Activated CD4-positive, alpha-beta T cell treated with anti-CD3 and anti-CD28 coated beads for 1 hour (primary cell): ENCODE data around the gene AK8.

Experiments
- DNase-seq: peaks from one replicate; pipeline ENCODE4 v3.0.0-alpha.2; 2020

Gene AK8

DNA sequence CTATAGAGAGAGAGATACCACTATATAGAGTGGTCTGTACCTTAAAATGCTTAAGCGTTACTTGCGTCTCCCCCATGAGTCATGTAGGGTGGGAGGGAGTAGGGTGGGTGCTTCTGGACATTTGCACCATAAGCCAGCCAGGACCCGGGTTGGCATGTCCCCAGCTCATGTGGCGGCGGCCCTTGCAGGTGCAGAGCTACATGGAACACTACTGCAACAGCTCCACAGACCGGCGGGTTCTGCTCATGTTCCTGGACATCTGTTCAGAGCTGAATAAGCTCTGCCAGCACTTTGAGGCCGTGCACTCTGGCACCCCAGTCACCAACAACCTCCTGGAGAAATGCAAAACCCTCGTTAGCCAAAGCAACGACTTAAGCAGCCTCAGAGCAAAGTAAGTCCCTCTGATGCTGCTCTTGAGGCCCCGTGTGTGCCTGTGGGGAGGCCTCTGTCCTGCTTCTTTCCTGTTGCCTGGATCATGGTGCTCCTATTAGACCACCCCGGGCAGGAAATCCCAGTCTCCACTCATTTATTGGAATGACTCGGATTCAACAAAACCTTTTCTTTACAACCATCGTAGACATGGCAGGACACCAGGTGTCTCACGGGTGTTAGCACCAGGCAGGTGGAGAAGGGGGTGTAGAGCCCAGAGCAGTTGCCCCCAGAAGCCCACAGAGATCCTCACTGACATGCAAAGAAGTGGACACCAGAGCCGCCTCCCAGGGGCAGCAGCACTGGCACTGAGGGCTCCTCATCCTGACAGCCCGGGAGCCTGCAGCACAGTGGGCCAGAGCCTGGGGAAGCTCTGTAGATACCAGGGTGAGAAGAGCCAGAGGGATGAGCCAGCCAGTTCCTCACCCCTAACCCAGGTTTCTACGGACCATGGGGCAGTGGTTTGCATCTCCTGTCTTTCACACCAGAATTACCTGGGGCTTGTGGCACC is 9.4 kb upstream of the AK8 start:
- no peak for DNase-seq

DNA sequence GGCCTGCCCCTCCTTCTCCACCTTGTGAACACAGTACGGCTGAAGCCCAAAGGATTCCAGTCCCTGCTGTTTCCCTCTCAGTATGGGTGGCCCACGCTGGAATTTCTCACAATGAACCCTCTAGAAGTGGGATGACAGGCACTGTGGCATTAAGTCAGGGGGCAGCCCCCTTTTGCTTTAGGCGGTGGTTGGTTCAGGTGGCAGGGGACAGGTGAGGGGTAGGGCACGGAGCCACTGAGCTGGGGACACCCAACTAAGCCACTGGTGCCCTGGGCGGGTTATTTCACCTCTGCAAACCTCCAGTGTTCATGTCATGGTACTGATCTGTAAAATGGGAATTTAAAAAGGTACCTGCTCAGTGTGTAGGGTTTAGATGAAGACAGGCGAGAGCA is 8.2 kb upstream of the AK8 start:
- DNase-seq, result no peak

DNA sequence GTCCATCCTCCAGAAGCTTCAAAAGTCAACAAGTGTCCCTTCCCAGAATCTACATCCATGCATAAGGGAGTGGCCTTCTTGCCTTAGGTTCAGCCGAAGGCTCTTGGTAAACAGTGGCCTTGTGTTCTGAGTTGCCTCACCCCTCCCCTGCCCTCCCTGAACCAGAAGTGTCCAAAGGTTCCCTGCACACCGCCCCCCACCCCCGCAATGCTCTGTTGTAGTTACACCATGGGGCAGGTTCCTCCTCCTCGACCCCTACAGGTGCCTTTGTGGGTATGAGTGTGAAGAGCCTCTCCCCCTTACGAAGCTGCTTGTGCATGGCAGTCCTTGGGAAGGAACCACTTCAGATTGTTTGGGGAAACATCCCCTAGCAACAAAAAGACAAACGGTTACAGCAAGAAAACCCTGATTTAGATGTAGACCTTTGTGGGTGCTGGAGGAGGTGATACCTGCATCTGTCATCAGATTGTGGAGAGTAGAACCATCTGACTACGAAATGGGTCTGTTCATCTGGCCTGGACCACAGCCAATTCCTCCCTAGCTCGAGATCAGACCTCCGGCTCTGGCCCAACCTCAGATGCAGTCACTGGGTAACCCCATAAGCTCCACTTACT is 7.7 kb upstream of the AK8 start:
- no peak for DNase-seq

DNA sequence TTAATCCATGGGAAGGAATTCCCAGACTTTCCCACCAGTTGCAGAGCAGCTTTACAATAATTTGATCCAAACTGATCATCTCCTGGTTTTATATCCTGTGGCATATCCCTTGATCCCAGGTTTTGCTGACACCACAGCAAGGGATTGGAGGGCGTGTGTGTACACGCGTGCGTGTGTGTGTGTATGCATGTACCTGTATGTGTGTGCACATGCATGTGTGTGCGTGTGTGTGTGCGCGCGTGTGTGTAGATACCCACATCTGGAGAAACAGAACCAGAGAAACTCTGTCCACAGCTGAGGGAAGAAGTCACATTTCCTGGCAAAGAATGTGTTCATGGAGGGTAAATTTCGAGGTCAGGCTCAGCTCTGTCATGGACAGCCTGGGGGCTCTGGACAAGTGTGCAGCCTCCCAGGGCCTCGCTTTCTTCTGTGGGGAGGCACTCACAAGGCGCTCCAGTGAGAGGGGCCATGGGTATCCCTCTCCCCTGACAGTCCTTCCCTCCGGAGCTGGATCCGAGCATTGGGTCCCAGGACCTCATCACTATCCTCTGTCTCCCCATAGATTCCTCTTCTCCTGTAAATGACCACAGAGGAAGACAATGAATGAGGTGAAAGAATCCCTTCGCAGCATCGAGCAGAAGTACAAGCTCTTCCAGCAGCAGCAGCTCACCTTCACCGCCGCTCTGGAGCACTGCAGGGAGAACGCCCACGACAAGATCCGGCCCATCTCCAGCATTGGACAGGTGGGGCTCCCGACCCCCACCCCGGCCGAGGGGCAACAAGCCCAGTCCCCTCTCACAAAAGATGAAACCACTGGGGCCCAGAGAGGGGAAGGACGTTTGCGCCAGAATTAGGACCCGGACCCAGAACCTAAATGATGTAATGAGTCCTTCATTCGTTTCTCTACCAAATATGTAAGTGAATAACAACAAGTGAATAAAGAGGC is 5.5 kb upstream of the AK8 start:
- DNase-seq, result no peak

DNA sequence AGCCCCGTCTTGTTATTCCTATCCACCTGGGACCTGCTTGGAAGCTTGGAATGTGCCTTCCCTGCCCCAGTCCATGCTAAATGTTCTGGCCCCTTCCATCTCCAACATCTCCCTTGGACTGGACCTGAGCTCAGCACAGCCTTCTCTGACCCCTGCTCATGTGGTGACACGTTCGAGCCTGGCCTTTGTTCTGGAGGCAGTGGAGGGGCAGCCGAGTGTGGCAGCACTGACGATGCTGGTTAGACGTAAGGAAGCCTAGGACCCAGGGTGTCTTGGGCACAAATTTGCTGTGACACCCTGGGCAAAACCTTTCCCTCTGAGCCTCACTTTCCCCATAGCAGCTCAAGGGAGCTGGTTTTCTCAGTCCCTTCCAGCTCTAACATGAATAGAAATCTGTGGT is 4.5 kb upstream of the AK8 start:
- no peak for DNase-seq

DNA sequence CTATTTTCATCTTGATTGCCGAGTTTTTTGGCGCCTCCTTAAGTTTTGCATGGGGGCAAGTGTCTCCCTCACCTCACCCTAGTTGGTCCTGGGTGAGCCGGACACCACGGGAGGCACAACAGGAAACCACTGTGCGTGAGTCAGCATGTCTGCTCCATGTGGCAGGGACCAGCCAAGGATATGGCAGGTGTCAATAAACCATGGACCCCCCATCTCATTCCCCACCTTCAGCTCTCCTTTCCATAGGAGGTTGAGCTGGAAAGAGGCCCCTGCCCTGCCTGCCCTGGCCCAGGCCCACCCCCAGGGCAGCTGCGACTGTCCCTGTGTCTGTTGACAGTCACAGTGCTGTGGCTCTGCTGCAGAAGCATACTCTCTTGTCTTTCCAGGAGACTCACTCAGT is 3.7 kb upstream of the AK8 start:
- DNase-seq, result no peak

DNA sequence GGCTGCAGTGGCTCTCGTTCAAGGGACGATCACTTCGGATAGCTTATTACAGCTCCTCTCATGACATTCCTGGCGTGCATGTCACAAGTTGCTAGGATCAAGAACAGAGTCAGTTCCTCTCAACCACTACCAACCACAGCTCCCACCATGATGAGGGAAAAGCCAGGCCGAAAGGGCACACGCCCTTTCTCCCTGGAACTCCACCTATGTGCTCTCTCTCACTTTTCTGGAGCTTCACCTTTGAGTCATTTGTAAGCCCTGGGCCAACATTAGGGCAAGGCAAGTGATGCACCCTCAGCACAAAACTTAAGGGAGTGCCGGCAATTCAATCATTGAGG is 2.2 kb upstream of the AK8 start:
- DNase-seq, result no peak

DNA sequence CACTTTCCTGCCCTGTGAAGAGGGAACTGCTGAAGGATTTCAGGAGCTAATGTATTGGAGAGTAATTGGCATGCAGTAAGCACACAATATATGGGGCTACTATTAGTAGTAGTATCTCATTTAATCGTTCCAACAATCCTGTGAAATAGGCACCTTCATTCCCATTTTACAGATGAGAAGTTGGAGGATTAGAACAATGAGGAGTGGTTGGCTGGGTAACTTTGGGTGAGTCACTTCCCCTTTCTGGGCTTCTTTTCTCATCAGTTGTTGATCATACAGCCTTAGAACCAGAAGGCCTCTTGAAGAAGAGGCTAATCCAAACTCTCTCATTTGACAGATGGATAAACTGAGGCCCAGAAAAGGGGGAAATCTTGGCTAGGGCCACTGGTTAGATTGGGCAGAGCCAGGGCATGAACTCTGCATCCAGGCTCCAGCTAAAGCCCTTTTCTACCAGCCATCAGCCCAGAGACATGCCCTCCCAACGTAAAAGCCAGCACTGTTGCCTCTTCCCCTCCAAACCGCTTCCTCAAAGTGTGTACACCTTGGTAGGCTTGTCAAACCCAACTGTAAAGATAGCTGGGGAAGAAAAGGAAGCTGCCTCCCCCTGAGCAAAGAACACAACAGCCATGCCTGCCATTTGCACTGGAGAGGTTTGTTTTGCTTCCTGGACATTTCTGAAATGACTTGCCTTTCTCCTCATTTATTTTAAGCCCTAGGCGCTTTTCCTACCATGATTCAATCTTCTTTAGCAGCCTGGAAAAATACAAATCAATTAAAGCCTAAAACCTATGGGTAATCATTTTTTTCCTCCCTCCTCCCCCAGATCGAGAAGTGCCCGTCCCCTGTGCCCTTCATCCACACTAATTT is 1.6 kb upstream of the AK8 start:
- no peak for DNase-seq

DNA sequence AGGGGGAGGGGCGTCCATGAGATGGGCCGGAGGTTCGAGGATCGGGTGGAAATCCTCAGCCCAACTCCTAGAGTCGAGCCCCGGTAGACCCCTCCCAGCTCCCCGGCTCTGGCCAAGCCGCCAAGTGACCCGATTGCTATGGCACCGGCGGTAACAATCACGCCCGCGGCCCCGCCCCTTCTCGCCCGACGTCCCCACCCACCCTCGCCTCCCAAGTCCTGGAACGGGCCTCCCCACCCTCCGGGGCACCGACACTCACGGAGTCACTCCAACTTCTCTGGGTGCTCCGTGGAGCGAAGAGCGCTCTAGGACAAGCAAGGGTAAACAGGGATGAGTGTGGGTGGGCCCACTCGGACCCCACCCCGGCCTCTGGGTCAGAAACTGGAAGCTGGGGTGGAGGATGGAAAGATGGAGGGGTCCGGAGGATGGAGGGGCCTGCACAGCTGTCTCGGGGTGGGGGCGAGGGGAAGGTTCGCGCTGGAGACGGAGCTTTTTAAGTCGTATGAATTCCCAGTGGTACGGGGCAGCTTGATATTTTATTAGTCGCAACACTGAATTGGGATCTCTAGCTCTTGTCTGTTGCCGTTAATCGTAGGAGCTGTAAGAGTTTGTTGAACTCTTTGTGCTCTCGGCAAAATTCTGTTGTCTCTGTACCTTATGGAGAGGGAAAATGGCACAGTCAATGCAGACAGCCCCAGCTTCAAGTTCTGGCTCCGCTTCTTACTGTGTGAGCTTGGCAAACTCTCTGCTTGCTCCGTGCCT is 792 bp upstream of the AK8 start, which contains the start of gene SPACA9:
Gene SPACA9, plus strand, starts transcription at position 204 of the 762 bp plus-strand sequence. CDS start 5,050 bp downstream, outside the sequence.
- DNase-seq, result no peak

DNA sequence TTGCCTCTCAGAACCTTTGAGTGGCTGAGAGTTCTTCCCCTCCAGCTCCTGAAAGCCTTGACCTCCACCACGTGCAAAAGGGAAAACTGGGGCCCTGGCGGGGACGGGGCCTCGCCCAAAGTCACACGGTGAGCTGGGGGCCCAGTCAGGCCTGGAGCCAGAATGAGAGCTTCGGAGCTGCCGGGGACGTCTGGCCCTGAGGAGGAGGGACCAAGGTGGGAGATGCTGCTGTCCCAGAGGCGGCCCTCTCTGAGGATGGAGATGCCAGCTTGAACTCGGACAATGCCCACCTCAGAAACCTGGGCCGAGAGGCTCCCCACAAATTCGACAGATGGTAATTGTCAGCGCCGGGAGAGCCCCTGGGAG is 643 bp downstream of the AK8 start:
- DNase-seq, result no peak

DNA sequence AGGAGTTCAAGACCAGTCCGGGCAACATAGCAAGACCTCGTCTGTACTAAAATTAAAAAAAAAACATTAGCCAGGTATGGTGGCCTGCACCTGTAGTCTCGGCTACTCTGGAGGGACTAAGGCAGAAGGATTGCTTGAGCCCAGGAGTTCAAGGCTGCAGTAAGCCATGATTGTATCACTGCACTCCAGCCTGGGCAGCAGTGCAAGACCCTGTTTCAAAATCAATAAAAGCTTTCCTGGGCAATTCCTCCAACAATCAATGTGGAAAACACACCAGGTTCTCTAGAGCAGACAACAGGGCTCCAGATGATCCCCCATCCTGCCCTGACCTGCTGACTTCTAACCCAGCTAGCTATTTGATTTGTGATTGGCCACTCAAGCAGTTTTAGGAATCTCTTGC is 1.2 kb downstream of the AK8 start:
- DNase-seq, result no peak

DNA sequence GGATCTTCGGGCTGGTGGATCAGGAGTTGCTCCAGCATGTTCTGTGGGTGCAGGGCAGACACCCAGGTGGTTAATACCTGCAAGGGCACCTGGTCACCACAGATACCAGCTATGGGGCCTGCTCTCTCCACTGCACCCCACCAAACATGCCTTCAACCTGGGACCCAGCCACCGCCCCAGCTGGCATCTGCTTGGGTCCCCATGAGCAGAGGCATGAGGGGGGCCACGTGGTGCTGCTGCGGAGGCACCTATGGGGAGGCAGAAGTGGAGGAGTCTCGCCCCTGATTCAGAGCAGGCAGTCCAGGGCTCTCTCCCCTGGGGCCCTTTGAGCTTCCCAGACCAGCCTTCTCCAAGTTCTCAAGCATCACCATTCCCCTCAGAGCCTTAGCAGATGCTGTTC is 2.9 kb downstream of the AK8 start:
- DNase-seq, result no peak

DNA sequence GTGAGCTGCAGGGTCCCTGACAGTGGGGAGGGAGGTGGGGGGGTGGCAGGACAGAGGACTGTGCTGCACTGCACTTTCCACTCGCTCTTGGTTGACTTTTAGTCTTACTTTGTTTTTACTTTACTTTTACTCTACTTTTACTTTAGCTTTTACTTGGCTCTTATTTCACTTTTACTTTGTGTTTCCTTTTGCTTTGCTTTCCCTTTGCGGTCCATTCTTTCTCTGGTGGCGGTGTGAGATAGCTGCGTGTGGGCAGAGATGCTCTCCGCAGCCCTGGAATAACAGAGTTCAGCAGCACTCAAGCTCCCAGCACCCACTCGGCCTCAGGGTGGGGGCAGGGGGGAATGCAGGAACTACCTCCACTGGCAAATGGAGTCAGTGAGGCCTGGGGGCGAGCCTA is 4.7 kb downstream of the AK8 start:
- no peak for DNase-seq

DNA sequence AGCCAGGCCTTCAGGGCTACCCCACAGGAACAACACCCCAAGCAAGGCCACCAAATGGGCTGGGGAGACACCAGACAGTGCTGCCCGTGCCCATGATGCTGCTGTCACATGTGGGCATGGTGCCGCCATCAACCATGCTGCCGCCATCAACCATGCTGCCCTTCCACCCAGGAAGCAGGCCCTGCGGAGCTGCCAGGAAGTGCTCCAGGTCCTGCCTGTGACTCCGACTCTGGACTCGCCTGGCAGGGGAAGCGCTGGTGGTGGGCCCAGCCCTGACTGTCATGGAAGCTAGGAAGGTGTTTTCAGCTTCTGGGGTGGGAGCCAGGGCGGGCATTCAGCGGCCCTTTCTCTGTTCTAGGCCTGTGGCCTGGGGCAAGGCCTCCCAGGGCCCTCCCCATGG is 8.8 kb downstream of the AK8 start:
- DNase-seq, result no peak

DNA sequence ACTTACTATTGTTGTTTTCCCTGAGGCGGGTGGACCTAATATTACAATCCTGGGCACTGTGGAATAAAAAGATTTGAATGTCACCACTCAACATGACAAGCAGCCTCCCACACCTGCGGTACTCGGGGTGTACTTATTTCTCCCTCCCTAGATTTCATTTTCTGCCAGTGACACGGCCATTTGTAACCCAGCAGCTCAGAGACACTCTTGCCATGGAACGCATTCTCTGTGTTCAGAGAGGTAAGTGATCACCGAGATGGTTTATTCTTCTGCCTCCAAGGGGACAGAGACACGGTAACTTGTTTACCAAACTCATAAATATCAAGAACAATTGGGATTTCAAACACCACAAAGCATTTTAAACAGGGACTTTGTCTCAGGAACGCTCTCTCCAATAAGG is 11.2 kb downstream of the AK8 start:
- DNase-seq, result no peak

DNA sequence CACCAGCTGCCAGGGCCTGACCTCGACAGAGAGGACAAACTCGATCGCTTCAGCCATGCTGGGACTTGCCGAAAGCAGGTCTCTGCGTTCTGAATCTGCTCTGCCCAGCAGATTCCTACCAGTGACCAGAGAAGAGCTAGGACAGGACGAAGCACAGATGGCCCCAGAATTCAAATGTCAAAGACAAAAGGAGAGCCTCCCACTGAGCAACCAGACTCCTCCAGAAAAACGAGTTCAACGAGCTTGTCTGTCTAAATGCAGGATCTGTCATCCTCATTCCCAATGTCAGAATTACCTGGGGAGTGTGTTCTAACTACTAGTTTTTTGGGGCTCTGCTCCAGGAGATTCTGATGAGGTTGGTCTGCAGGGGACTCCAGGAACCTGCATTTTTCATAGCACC is 13.4 kb downstream of the AK8 start:
- no peak for DNase-seq

DNA sequence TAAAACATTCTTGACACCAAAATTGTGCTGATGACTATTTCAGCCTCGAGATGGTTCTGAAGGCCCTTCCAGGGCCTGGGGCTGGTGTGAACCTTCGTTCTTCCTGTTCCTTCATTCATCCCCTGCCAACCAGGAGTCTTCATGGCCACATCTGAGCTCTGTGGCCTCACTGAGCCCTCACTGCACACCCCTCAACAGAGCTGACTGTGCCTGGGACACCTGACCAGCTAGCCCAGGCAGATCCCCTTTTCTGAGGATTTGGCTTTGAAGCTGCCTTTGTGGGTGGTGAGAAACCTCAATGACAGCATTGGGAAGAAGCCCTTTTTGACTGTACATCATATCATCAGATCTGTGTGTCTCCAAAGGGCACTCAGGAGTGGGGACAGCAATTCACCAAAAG is 13.8 kb downstream of the AK8 start:
- no peak for DNase-seq

DNA sequence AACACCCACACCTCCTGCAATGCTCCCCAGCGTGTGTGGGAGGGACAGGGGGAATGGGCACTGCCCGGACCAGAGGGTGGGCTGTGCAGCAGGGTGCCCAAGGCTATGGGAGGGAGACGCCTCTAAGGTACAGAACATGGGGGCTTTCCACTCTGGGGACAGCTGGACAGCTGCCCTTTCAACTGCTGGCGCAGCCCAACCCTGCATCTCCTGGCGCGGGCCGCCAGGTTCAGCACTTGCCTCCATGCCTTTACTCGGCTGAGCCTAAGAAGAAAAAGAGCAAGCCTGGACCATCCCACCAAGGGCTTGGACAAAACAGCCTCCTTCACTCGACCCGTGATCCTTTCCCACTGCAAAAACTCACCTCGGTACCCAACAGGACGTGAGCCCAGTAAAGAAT is 15.0 kb downstream of the AK8 start:
- no peak for DNase-seq

DNA sequence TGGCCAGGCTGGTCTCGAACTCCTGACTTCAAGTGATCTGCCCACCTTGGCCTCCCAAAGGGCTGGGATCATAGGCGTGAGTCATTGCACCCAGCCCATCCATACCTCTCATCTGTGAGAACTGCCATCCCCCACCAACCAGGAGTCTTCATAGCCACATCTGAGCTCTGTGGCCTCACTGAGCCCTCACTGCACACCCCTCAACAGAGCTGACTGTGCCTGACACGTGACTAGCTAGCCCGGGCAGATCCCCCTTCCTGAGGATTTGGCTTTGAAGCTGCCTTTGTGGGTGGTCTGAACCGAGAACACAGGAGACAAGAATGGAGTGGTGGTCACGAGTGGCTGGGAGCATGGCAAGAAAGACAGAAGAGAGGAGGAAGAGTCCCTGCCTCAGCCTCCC is 15.6 kb downstream of the AK8 start:
- DNase-seq, result no peak

DNA sequence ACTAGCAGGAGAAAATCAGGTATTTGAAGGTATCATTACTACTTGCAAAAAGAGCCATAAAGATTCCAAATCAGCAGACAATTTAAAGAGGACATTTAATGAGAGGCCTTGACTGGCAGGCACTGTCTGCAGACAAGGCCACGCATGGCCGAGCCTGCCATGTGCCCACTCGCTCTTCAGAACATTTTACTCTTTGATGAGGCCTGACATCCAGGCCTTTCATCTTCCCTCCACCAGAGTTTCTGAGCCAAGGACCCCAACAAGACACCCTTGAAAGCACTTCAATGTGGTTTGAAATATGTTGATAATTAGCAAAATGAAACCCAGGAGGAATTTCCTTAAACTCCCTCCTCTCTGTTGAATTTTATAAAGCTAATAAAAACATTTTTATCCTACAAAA is 16.4 kb downstream of the AK8 start:
- DNase-seq, result no peak

DNA sequence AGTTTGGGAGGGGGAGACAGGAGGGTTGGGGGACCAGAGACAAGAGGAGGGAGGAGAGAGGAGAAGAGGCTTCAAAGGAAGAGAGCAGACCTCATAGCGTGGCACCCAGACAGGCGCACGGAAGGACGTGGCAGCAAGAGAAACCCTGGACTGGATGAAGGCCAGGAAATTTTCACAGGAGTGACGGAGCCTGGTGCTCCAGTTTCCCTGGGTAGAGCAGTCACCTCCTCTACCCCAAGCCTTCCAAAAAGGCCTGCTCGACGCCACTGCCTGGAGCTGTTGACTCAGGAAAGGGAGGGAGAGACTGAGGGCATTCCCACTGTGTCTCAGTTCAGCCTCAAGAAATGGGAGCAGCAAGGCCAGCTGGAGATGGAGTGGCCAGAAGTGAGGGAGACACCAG is 19.3 kb downstream of the AK8 start:
- no peak for DNase-seq
